NOMO-1 (cell line): Measurements from ENCODE around the gene GSK3B.
"Not testable (repeated sequence)": the region's sequence is repeated elsewhere in the genome, so short reads cannot be mapped to it uniquely, and the experiment has no call there.

Experiments used
- DNase-seq, 2 experiments: peaks; one replicate each; lab custom pipeline; 2025; ENCODE audit not compliant: unreplicated experiment in 2 of 2; lab: John Stamatoyannopoulos, UW

The GSK3B gene

GRCh38 chr3:120021523-120021922 lies 72.7 kb downstream of the GSK3B start:
- DNase-seq, result no peak

GRCh38 chr3:120018299-120018698 lies 75.9 kb downstream of the GSK3B start:
- no peak for DNase-seq

GRCh38 chr3:120017692-120018091 lies 76.6 kb downstream of the GSK3B start:
- DNase-seq, result no peak

- no peak for DNase-seq
Measured at GRCh38 chr3:120013481-120013880, 80.8 kb downstream of the GSK3B start.

GRCh38 chr3:120005741-120006140 lies 88.5 kb downstream of the GSK3B start:
- DNase-seq, result not testable (repeated sequence)

GRCh38 chr3:120004008-120004498 lies 90.2 kb downstream of the GSK3B start:
- DNase-seq, result not testable (repeated sequence)

GRCh38 chr3:119998166-119998565 lies 96.1 kb downstream of the GSK3B start:
- DNase-seq, result no peak

- no peak for DNase-seq
Measured at GRCh38 chr3:119990888-119991287, 103.4 kb downstream of the GSK3B start.

GRCh38 chr3:119989981-119990655 lies 104.1 kb downstream of the GSK3B start:
- DNase-seq, result no peak

GRCh38 chr3:119986812-119987211 lies 107.4 kb downstream of the GSK3B start:
- DNase-seq, result not testable (repeated sequence)

- DNase-seq, result no peak
Measured at GRCh38 chr3:119981386-119981785, 112.9 kb downstream of the GSK3B start.

GRCh38 chr3:119978554-119979208 lies 115.6 kb downstream of the GSK3B start:
- no peak for DNase-seq

GRCh38 chr3:119977353-119977752 lies 116.9 kb downstream of the GSK3B start:
- DNase-seq, result no peak

- DNase-seq, result no peak
Measured at GRCh38 chr3:119976214-119976613, 118.0 kb downstream of the GSK3B start.

- DNase-seq, result no peak
Measured at GRCh38 chr3:119974656-119975055, 119.6 kb downstream of the GSK3B start.

GRCh38 chr3:119973018-119973646 lies 121.1 kb downstream of the GSK3B start:
- no peak for DNase-seq

- no peak for DNase-seq
Measured at GRCh38 chr3:119969759-119970158, 124.5 kb downstream of the GSK3B start.

- DNase-seq, result no peak
Measured at GRCh38 chr3:119967353-119968006, 126.8 kb downstream of the GSK3B start.

GRCh38 chr3:119965692-119966091 lies 128.6 kb downstream of the GSK3B start:
- no peak for DNase-seq

- no peak for DNase-seq
Measured at GRCh38 chr3:119964294-119964693, 130.0 kb downstream of the GSK3B start.

- no peak for DNase-seq
Measured at GRCh38 chr3:119955972-119956371, 138.3 kb downstream of the GSK3B start.
